ENCODE results near the gene FGL2.
"Not testable (repeated sequence)": the region's sequence is repeated elsewhere in the genome, so short reads cannot be mapped to it uniquely, and the experiment has no call there.

The FGL2 gene

GRCh38 chr7:77155601-77156377 lies 43.8 kb downstream of the FGL2 start:
- DNase-seq: not testable (repeated sequence)

- not testable (repeated sequence) for DNase-seq
These were observed 44.6 kb downstream of the FGL2 start for GRCh38 chr7:77154917-77155464.

- not testable (repeated sequence) for DNase-seq
These were observed 47.4 kb downstream of the FGL2 start for GRCh38 chr7:77152232-77152631.

Measured in hematopoietic multipotent progenitor cell treated with erythropoietin and hydrocortisone succinate and interleukin-3 and kit ligand, for 4 days (in vitro differentiated cells).